CD14-positive monocyte (primary cell): ENCODE measurements around the gene KMT2D. TPM values are rescaled to one million over a fixed set of nuclear protein-coding genes. Genes with fewer than 3 reads are reported as not detected.
A peak's percentile ranks its signal among the peaks of the same experiment; 100 is the strongest.

Experiments
- DNase-seq, 3 donors: peaks; one replicate each; pipeline ENCODE4 v3.0.0-alpha.2; 2011 to 2022
- H2AFZ ChIP-seq: 2 replicates; pipeline ENCODE4 v1.6.0; 2012; ENCODE audit warnings: mild to moderate bottlenecking, low read depth, low read length, inconsistent platforms; ENCODE audit not compliant: insufficient read depth, poor library complexity, severe bottlenecking
- H3K27ac ChIP-seq, 2 donors: 1 replicate in 1 of 2; 2 replicates in 1 of 2; pipeline ENCODE4 v1.5.1; 2012 to 2013; ENCODE audit warnings: low read length in 2 of 2, control low read depth in 1 of 2, inconsistent platforms in 1 of 2, low read depth in 1 of 2, mild to moderate bottlenecking in 1 of 2
- H3K27me3 ChIP-seq, 2 donors: one replicate each; pipeline versions ENCODE4 v1.6.0 to v1.6.1; 2011 to 2013; ENCODE audit warnings: low read length in 2 of 2; ENCODE audit not compliant: control insufficient read depth in 2 of 2, insufficient read depth in 2 of 2
- H3K36me3 ChIP-seq, 2 donors: replicated peaks in 1 of 2; 1 replicate in 1 of 2; 2 replicates in 1 of 2; pipeline versions ENCODE4 v1.5.1 to v1.6.1; 2012 to 2013; ENCODE audit warnings: low read length in 2 of 2, control low read depth in 1 of 2, inconsistent platforms in 1 of 2, mild to moderate bottlenecking in 1 of 2; ENCODE audit not compliant: insufficient read depth in 2 of 2, control insufficient read depth in 1 of 2
- H3K4me1 ChIP-seq, 2 donors: 1 replicate in 1 of 2; 2 replicates in 1 of 2; pipeline versions ENCODE4 v1.5.1 to v1.6.1; 2012 to 2013; ENCODE audit warnings: low read length in 2 of 2, control low read depth in 1 of 2, inconsistent platforms in 1 of 2, mild to moderate bottlenecking in 1 of 2, moderate library complexity in 1 of 2; ENCODE audit not compliant: insufficient read depth in 2 of 2, control insufficient read depth in 1 of 2
- H3K4me2 ChIP-seq: replicated peaks from 2 replicates; pipeline ENCODE3; 2012; ENCODE audit warnings: low read length, moderate library complexity, mild to moderate bottlenecking; ENCODE audit not compliant: poor library complexity, severe bottlenecking; ENCODE audit errors: extremely low read depth
- H3K4me3 ChIP-seq, 3 experiments: fragments of 200-600 bp in 1 of 3; sonication (generic) in 1 of 3; replicated peaks in 1 of 3; 1 replicate in 2 of 3; 2 replicates in 1 of 3; pipeline ENCODE4 v1.5.1; 2011 to 2013; ENCODE audit warnings: low read length in 3 of 3, mild to moderate bottlenecking in 3 of 3, control low read depth in 2 of 3, low read depth in 2 of 3, inconsistent platforms in 1 of 3, moderate library complexity in 1 of 3
- H3K79me2 ChIP-seq: 2 replicates; pipeline ENCODE4 v1.6.0; 2012; ENCODE audit warnings: mild to moderate bottlenecking, control low read depth, inconsistent platforms, low read length, moderate library complexity; ENCODE audit not compliant: insufficient read depth
- H3K9ac ChIP-seq: 2 replicates; pipeline ENCODE4 v1.6.0; 2017; ENCODE audit warnings: low read length, mild to moderate bottlenecking; ENCODE audit not compliant: insufficient read depth, poor library complexity, severe bottlenecking
- H3K9me3 ChIP-seq, 2 donors: replicated peaks in 1 of 2; 1 replicate in 1 of 2; 2 replicates in 1 of 2; pipeline versions ENCODE4 v1.5.1 to v1.6.1; 2012 to 2013; ENCODE audit warnings: low read length in 2 of 2, control low read depth in 1 of 2; ENCODE audit not compliant: control insufficient read depth in 1 of 2, insufficient read depth in 1 of 2
- H4K20me1 ChIP-seq: 2 replicates; pipeline ENCODE4 v1.6.0; 2012; ENCODE audit warnings: mild to moderate bottlenecking, low read length, control low read depth, moderate library complexity; ENCODE audit not compliant: insufficient read depth
- H3K27ac Mint-ChIP-seq, 7 donors: one replicate each; pipeline ENCODE4 v1.8.0; 2020; ENCODE audit warnings: mild to moderate bottlenecking in 7 of 7, mixed read lengths in 7 of 7, moderate library complexity in 6 of 7, inconsistent platforms in 2 of 7
- H3K27me3 Mint-ChIP-seq, 3 donors: one replicate each; pipeline ENCODE4 v1.8.0; 2021 to 2022; ENCODE audit warnings: low read depth in 3 of 3, mild to moderate bottlenecking in 3 of 3, mixed read lengths in 3 of 3, moderate library complexity in 3 of 3, inconsistent platforms in 1 of 3
- H3K36me3 Mint-ChIP-seq, 2 donors: one replicate each; pipeline ENCODE4 v1.8.0; 2020; ENCODE audit warnings: mixed read lengths in 2 of 2, inconsistent platforms in 1 of 2, mild to moderate bottlenecking in 1 of 2
- H3K4me1 Mint-ChIP-seq: one replicate; pipeline ENCODE4 v1.8.0; 2020; ENCODE audit warnings: mild to moderate bottlenecking, mixed read lengths
- H3K4me3 Mint-ChIP-seq, 2 donors: one replicate each; pipeline ENCODE4 v1.8.0; 2020; ENCODE audit warnings: mild to moderate bottlenecking in 2 of 2, mixed read lengths in 2 of 2, moderate library complexity in 1 of 2
- H3K9me3 Mint-ChIP-seq, 7 donors: one replicate each; pipeline ENCODE4 v1.8.0; 2020 to 2022; ENCODE audit warnings: mixed read lengths in 7 of 7, mild to moderate bottlenecking in 6 of 7, moderate library complexity in 6 of 7, inconsistent platforms in 2 of 7
- CTCF ChIP-seq: fragments of 200-600 bp; IDR thresholded peaks from one replicate; pipeline ENCODE4 v1.8.0; 2022; ENCODE audit warnings: antibody characterized with exemption, mild to moderate bottlenecking
- WGBS: methylation state at CpG from one replicate; pipeline ENCODE4 v1.1.5; 2013; ENCODE audit warnings: missing lambda C conversion rate; ENCODE audit not compliant: insufficient coverage; 5-methylcytosine and 5-hydroxymethylcytosine counted together
- intact Hi-C, 2 donors: fragments of 100-400 bp; cut with micrococcal nuclease; formaldehyde crosslinking; loops; one replicate each; pipeline versions ENCODE4 v1.15.0 to v1.15.1; 2023
- polyA plus RNA-seq, 3 donors: library from polyadenylated mRNA; depleted of rRNA in 1 of 3; unstranded in 2 of 3; stranded (reverse) in 1 of 3; fragments of 300-500 nt in 2 of 3; fragments of >200 nt in 1 of 3; fragmentation: Illumina TruSeq in 2 of 3; gene quantifications; 1 replicate in 2 of 3; 2 replicates in 1 of 3; pipeline ENCODE4 v1.2.3, GENCODE V29; 2012 to 2021

The KMT2D gene
- polyA plus RNA-seq, 3 donors: 1.2 to 66.9 (median 2.7) TPM

DNA sequence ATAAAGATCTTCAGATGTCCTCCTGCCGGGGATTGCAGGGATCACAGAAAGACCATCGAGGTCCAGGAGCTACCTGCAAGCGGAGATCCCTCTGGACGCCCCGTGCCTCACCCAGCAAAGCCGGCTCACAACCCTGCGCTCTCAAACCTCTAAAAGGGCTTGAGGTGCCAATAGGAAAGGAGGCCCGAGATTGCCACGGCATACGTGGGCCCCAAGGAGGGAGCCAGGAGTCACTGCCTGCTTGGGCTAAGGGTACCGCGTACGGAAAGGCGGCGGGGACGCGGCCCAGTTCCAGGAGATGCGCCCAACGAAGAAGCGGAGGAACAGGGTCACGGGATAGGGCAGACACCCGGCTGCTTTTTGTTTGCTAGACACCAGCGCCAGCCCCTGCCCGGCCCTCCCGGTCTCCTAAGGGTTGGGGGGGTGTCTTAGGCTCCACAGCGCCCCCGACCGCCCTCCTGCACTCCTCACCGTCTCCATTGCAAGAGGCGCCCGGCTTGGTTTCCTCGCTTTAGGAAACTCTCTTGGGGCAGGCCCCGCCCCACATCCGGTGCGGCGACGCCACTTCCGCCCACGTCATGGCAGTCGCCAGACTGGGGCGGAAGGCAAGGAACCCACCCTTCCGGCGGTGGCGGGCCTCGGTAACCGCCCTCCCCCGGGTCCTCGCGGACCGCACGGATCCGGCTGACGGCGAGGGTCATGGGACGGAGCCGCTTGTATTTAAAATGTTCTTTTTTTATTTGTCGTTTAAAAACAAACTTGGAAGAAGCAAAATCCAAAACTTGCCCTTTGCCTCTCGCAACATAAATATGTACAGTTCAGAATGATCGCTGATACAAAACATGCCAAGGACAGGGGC, 42.1 kb downstream of the KMT2D start, which contains the start of gene PRKAG1:
PRKAG1 (minus strand) TSS at position 516 of the 859 bp plus-strand sequence; CDS start at position 480, 36 bp downstream.
- Histone ChIP-seq H3K27me3 (no peaks in the 10 kb centered on the region), H3K4me2 (peak within 1 kb of the TSS; percentile 98), H3K27ac (peak within 1 kb of the TSS; percentile 94 to 100), H3K9me3 (no peaks in the 10 kb centered on the region), H3K79me2 (peaks cover 42% of the 10 kb centered on the region), H3K9ac (peak within 1 kb of the TSS; percentile 97), H4K20me1 (peaks cover 10% of the 10 kb centered on the region), H3K4me1 (peaks cover 25 to 28% of the 10 kb centered on the region in 2 donors), H3K36me3 (peaks cover 27 to 30% of the 10 kb centered on the region in 2 donors), H2AFZ (peak within 1 kb of the TSS; percentile 77), H3K4me3 (peak within 1 kb of the TSS; percentile 68 to 96 (median 94))
- peaks cover 0 to 2% (median 0%) of the 10 kb centered on the region in 7 donors for H3K9me3 Mint-ChIP-seq
- H3K36me3 Mint-ChIP-seq: peaks cover 41 to 50% of the 10 kb centered on the region in 2 donors
- intact Hi-C loops: loop anchor here (5.0 kb wide), 1 partner anchor 39 kb away; no protein-coding TSS in a partner anchor
- peaks cover 29% of the 10 kb centered on the region for H3K4me1 Mint-ChIP-seq
- H3K27me3 Mint-ChIP-seq: peaks cover 0 to 4% (median 0%) of the 10 kb centered on the region in 3 donors
- peak; percentile 97 to 99 (median 97) for DNase-seq
- peak within 1 kb of the TSS; percentile 89 to 96 for H3K4me3 Mint-ChIP-seq
- WGBS: 0% methylated on average over 39 of the region's 59 CpGs
- TF ChIP-seq CTCF: peak; percentile 60
- H3K27ac Mint-ChIP-seq: peak within 1 kb of the TSS; percentile 98 to 100 (median 99)

GRCh38 chr12:49017891-49018260, 42.7 kb downstream of the KMT2D start:
- peaks cover 0 to 4% (median 0%) of the 10 kb centered on the region in 3 donors for H3K27me3 Mint-ChIP-seq
- peak; percentile 52 to 55 (median 53) for DNase-seq
- H3K4me3 Mint-ChIP-seq: peak overlapping the region; percentile 89 to 96
- H3K4me1 Mint-ChIP-seq: peaks cover 29% of the 10 kb centered on the region
- peaks cover 42% of the 10 kb centered on the region for H3K79me2 ChIP-seq
- peaks cover 25 to 28% of the 10 kb centered on the region in 2 donors for H3K4me1 ChIP-seq
- H3K4me2 ChIP-seq: peak overlapping the region; percentile 98
- peak overlapping the region; percentile 94 to 100 for H3K27ac ChIP-seq
- WGBS: 0% methylated on average over 4 of the region's 8 CpGs
- no peak for TF ChIP-seq CTCF
- no peaks in the 10 kb centered on the region for H3K9me3 ChIP-seq
- H3K9ac ChIP-seq: peak overlapping the region; percentile 97
- no peaks in the 10 kb centered on the region for H3K27me3 ChIP-seq
- peaks cover 0 to 2% (median 0%) of the 10 kb centered on the region in 7 donors for H3K9me3 Mint-ChIP-seq
- H3K36me3 ChIP-seq: peaks cover 23 to 30% of the 10 kb centered on the region in 2 donors
- peak overlapping the region; percentile 77 for H2AFZ ChIP-seq
- H3K4me3 ChIP-seq: peak overlapping the region; percentile 68 to 96 (median 94)
- intact Hi-C loops: loop anchor here (5.0 kb wide), 1 partner anchor 39 kb away; no protein-coding TSS in a partner anchor
- H4K20me1 ChIP-seq: peaks cover 16% of the 10 kb centered on the region
- H3K36me3 Mint-ChIP-seq: peaks cover 39 to 49% of the 10 kb centered on the region in 2 donors
- H3K27ac Mint-ChIP-seq: peak overlapping the region; percentile 98 to 100 (median 99)
